Trophoblast cell (in vitro differentiated cells and primary cell): ENCODE measurements around the gene TMEFF1.
"Not testable (repeated sequence)": the region's sequence is repeated elsewhere in the genome, so short reads cannot be mapped to it uniquely, and the experiment has no call there.

Experiments used
- DNase-seq, 2 donors: peaks; one replicate each; pipeline ENCODE4 v3.0.0-alpha.2; 2016
- H2AFZ ChIP-seq: 2 replicates; pipeline ENCODE4 v1.6.1; 2013; ENCODE audit warnings: low read length, moderate library complexity, mild to moderate bottlenecking; ENCODE audit not compliant: insufficient read depth, poor library complexity
- H2AK5ac ChIP-seq: 2 replicates; pipeline ENCODE4 v1.6.1; 2013; ENCODE audit warnings: mild to moderate bottlenecking, low read length
- H2BK120ac ChIP-seq: 2 replicates; pipeline ENCODE4 v1.6.1; 2013; ENCODE audit warnings: low read length, mild to moderate bottlenecking, moderate library complexity; ENCODE audit not compliant: insufficient read depth, poor library complexity
- H2BK12ac ChIP-seq: 2 replicates; pipeline ENCODE4 v1.6.1; 2013; ENCODE audit warnings: mild to moderate bottlenecking, low read length, moderate library complexity
- H2BK5ac ChIP-seq: 2 replicates; pipeline ENCODE4 v1.6.1; 2013; ENCODE audit warnings: low read length, low read depth, moderate library complexity, mild to moderate bottlenecking; ENCODE audit not compliant: poor library complexity
- H3K14ac ChIP-seq: 2 replicates; pipeline ENCODE4 v1.6.1; 2013; ENCODE audit warnings: mild to moderate bottlenecking, low read length
- H3K18ac ChIP-seq: 2 replicates; pipeline ENCODE4 v1.6.1; 2013; ENCODE audit warnings: mild to moderate bottlenecking, low read length
- H3K23ac ChIP-seq: 2 replicates; pipeline ENCODE4 v1.6.1; 2013; ENCODE audit warnings: low read length
- H3K27ac ChIP-seq: 2 replicates; pipeline ENCODE4 v1.5.1; 2013; ENCODE audit warnings: low read depth, mild to moderate bottlenecking, inconsistent platforms, low read length, moderate library complexity
- H3K27me3 ChIP-seq: 2 replicates; pipeline ENCODE4 v1.6.1; 2013; ENCODE audit warnings: inconsistent platforms, mild to moderate bottlenecking, low read length, moderate library complexity; ENCODE audit not compliant: insufficient read depth
- H3K36me3 ChIP-seq, 2 experiments: 1 replicate in 1 of 2; 2 replicates in 1 of 2; pipeline ENCODE4 v1.6.1; 2013; ENCODE audit warnings: low read length in 2 of 2, mild to moderate bottlenecking in 2 of 2, moderate library complexity in 1 of 2; ENCODE audit not compliant: insufficient read depth in 2 of 2, control insufficient read depth in 1 of 2
- H3K4ac ChIP-seq: 2 replicates; pipeline ENCODE4 v1.6.1; 2013; ENCODE audit warnings: low read depth, mild to moderate bottlenecking, low read length, moderate library complexity
- H3K4me1 ChIP-seq, 2 experiments: 1 replicate in 1 of 2; 2 replicates in 1 of 2; pipeline ENCODE4 v1.6.1; 2013; ENCODE audit warnings: low read length in 2 of 2, mild to moderate bottlenecking in 2 of 2, moderate library complexity in 1 of 2; ENCODE audit not compliant: insufficient read depth in 2 of 2, control insufficient read depth in 1 of 2
- H3K4me2 ChIP-seq: 2 replicates; pipeline ENCODE4 v1.6.1; 2013; ENCODE audit warnings: inconsistent platforms, mild to moderate bottlenecking, low read length, moderate library complexity
- H3K4me3 ChIP-seq: 2 replicates; pipeline ENCODE4 v1.5.1; 2013; ENCODE audit warnings: mild to moderate bottlenecking, low read depth, low read length, inconsistent platforms
- H3K79me1 ChIP-seq: one replicate; pipeline ENCODE4 v1.6.1; 2013; ENCODE audit warnings: low read length
- H3K79me2 ChIP-seq: 2 replicates; pipeline ENCODE4 v1.6.1; 2013; ENCODE audit warnings: low read length, mild to moderate bottlenecking; ENCODE audit not compliant: control insufficient read depth, insufficient read depth, poor library complexity
- H3K9ac ChIP-seq: 2 replicates; pipeline ENCODE4 v1.6.1; 2013; ENCODE audit warnings: mild to moderate bottlenecking, low read length
- H3K9me3 ChIP-seq: 2 replicates; pipeline ENCODE4 v1.6.1; 2013; ENCODE audit warnings: low read depth, mild to moderate bottlenecking, control low read depth, inconsistent platforms, low read length; ENCODE audit not compliant: insufficient read depth
- H4K12ac ChIP-seq: 2 replicates; pipeline ENCODE4 v1.6.1; 2013; ENCODE audit warnings: low read depth, mild to moderate bottlenecking, low read length, moderate library complexity
- H4K8ac ChIP-seq: 2 replicates; pipeline ENCODE4 v1.6.1; 2013; ENCODE audit warnings: low read depth, mild to moderate bottlenecking, low read length, moderate library complexity
- H4K91ac ChIP-seq: one replicate; pipeline ENCODE4 v1.6.1; 2013; ENCODE audit warnings: low read depth, mild to moderate bottlenecking, low read length, moderate library complexity
- WGBS: extraction: QIAGEN DNeasy Blood & Tissue Kit; methylation state at CpG from one replicate; pipeline ENCODE4 v1.1.7; 2013; ENCODE audit warnings: missing lambda C conversion rate; ENCODE audit not compliant: insufficient read length, insufficient coverage; ENCODE audit errors: extremely low coverage; 5-methylcytosine and 5-hydroxymethylcytosine counted together

The TMEFF1 gene

DNA sequence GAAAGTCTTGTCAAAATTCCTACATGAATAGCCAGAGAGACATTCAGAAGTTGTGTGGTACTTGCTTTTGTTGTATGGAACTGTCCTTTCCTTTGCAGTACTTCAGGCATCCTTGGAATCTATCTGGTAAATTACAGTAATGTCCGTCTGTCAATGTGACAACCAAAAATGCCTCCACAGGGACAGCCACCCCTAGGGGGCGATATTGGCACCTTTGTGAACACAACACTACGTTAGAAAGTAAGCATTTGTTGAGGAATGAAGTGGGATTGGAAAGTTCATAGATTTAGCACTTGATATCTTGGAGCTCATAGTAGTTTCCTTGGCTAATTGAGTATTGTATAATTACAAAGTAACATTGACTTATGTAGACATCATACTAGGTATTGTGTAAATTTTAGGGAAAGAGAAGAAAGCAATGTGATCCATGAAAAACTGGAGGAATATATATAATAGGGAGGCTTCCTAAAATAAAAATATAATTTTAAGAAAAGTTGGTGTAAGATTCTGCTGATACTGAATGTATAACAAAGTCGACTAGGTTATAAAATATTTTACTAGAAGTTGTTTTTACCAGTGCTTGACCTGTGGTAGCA lies 32.7 kb downstream of the TMEFF1 start:
- Histone ChIP-seq H3K9ac (no peak overlapping the region), H3K18ac (no peak overlapping the region), H3K14ac (no peak overlapping the region), H3K79me1 (no peaks in the 10 kb centered on the region), H3K4me1 (peaks cover 2 to 5% of the 10 kb centered on the region in 2 experiments), H2BK12ac (no peak overlapping the region), H4K12ac (no peak overlapping the region), H3K4me2 (no peak overlapping the region), H3K4ac (no peak overlapping the region), H3K79me2 (no peaks in the 10 kb centered on the region), H2BK120ac (no peak overlapping the region), H3K27ac (no peak overlapping the region), H4K91ac (no peak overlapping the region), H2AFZ (no peak overlapping the region), H3K23ac (no peak overlapping the region), H3K27me3 (no peaks in the 10 kb centered on the region), H3K9me3 (no peaks in the 10 kb centered on the region), H2AK5ac (no peak overlapping the region), H3K36me3 (peaks cover 0 to 4% of the 10 kb centered on the region in 2 experiments), H2BK5ac (no peak overlapping the region), H4K8ac (no peak overlapping the region), H3K4me3 (no peak overlapping the region)
- no CpG with 5 or more reads among the region's 4 CpGs for WGBS
- peak; percentile 94 to 99 for DNase-seq

- not testable (repeated sequence) for H3K4me2 ChIP-seq, H3K27ac ChIP-seq, H3K36me3 ChIP-seq, H4K12ac ChIP-seq, H2AK5ac ChIP-seq, H3K4me3 ChIP-seq, H3K18ac ChIP-seq, DNase-seq, H2AFZ ChIP-seq, H2BK5ac ChIP-seq, H3K4me1 ChIP-seq, H3K79me1 ChIP-seq, H3K4ac ChIP-seq, H3K23ac ChIP-seq, H3K9me3 ChIP-seq, H2BK12ac ChIP-seq, H3K14ac ChIP-seq, H3K27me3 ChIP-seq, H3K79me2 ChIP-seq, H4K8ac ChIP-seq, H3K9ac ChIP-seq, H2BK120ac ChIP-seq, H4K91ac ChIP-seq
These were observed 34.4 kb downstream of the TMEFF1 start for GRCh38 chr9:100507350-100507749.

DNA sequence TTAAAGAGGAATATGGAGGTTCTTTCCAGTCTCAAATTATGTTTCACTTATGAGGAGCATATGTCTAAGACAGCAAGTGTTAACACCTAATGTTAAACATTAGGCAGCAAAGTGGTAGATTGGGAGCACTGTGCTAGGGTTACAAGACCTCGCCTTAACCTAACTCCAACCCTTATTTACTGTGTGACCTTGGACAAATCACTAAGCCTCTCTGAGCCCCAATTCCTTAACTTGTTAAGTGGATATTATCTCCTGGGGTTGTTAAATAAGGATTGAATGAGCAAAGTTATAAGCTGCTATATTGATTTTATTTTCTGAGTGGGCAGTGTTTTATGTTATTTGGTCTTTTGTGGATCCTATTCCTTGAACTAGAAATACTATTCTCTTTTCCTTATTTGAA lies 38.3 kb downstream of the TMEFF1 start:
- WGBS = no CpG with 5 or more reads among the region's 1 CpG
- H2BK5ac ChIP-seq = no peak overlapping the region

GRCh38 chr9:100515578-100516494 lies 42.9 kb downstream of the TMEFF1 start:
- no peaks in the 10 kb centered on the region for H3K79me1 ChIP-seq
- H2AFZ ChIP-seq = no peak overlapping the region
- H3K4me2 ChIP-seq = no peak overlapping the region
- no peak overlapping the region for H3K9ac ChIP-seq
- H3K4me1 ChIP-seq = no peaks in the 10 kb centered on the region
- H3K4ac ChIP-seq = no peak overlapping the region
- H3K18ac ChIP-seq = no peak overlapping the region
- no peaks in the 10 kb centered on the region for H3K27me3 ChIP-seq
- peak overlapping the region; percentile 65 for H3K27ac ChIP-seq
- no CpG with 5 or more reads among the region's 6 CpGs for WGBS
- H3K23ac ChIP-seq = no peak overlapping the region
- H4K91ac ChIP-seq = no peak overlapping the region
- no peak overlapping the region for H4K8ac ChIP-seq
- no peak overlapping the region for H2AK5ac ChIP-seq
- DNase-seq = peak; percentile 69 to 86
- H2BK5ac ChIP-seq = no peak overlapping the region
- H3K36me3 ChIP-seq = peaks cover 2% of the 10 kb centered on the region in 2 experiments
- H2BK120ac ChIP-seq = no peak overlapping the region
- H4K12ac ChIP-seq = no peak overlapping the region
- no peaks in the 10 kb centered on the region for H3K9me3 ChIP-seq
- H3K79me2 ChIP-seq = no peaks in the 10 kb centered on the region
- no peak overlapping the region for H3K4me3 ChIP-seq
- H2BK12ac ChIP-seq = no peak overlapping the region
- no peak overlapping the region for H3K14ac ChIP-seq

More for the DNA sequence above, 38.3 kb downstream of the TMEFF1 start:
- no peak overlapping the region for H4K91ac ChIP-seq
- no peak for DNase-seq
- H2AFZ ChIP-seq = no peak overlapping the region
- H3K4me2 ChIP-seq = no peak overlapping the region
- no peak overlapping the region for H4K8ac ChIP-seq
- no peak overlapping the region for H3K23ac ChIP-seq
- H3K14ac ChIP-seq = no peak overlapping the region
- H2BK120ac ChIP-seq = no peak overlapping the region
- H3K36me3 ChIP-seq = peaks cover 0 to 2% of the 10 kb centered on the region in 2 experiments
- no peaks in the 10 kb centered on the region for H3K27me3 ChIP-seq
- H2BK12ac ChIP-seq = no peak overlapping the region
- no peaks in the 10 kb centered on the region for H3K4me1 ChIP-seq
- no peaks in the 10 kb centered on the region for H3K9me3 ChIP-seq
- no peaks in the 10 kb centered on the region for H3K79me1 ChIP-seq
- H3K4ac ChIP-seq = no peak overlapping the region
- H4K12ac ChIP-seq = no peak overlapping the region
- no peaks in the 10 kb centered on the region for H3K79me2 ChIP-seq
- no peak overlapping the region for H3K9ac ChIP-seq
- no peak overlapping the region for H3K4me3 ChIP-seq
- no peak overlapping the region for H3K18ac ChIP-seq
- H2AK5ac ChIP-seq = no peak overlapping the region
- no peak overlapping the region for H3K27ac ChIP-seq
